Tibial artery (tissue), 4 donors: ENCODE measurements around the gene CEND1.

Source experiments
- DNase-seq, 2 donors: peaks; one replicate each; pipeline ENCODE4 v3.0.0-alpha.2; 2019
- H3K27ac ChIP-seq, 2 donors: fragments of 200-600 bp; sonication (generic) in 1 of 2; 1 replicate in 1 of 2; 2 replicates in 1 of 2; pipeline ENCODE4 v1.5.1; 2018 to 2019; ENCODE audit warnings: mild to moderate bottlenecking in 1 of 2
- H3K27me3 ChIP-seq, 2 donors: fragments of 200-600 bp; sonication (generic) in 1 of 2; one replicate each; pipeline versions ENCODE4 v1.5.1 to v1.6.0; 2016 to 2019
- H3K36me3 ChIP-seq, 3 donors: fragments of 200-600 bp; sonication (generic) in 2 of 3; one replicate each; pipeline ENCODE4 v1.5.1; 2016 to 2019; ENCODE audit warnings: mild to moderate bottlenecking in 2 of 3
- H3K4me1 ChIP-seq, 4 donors: fragments of 200-600 bp; sonication (generic) in 2 of 4; 1 replicate in 3 of 4; 2 replicates in 1 of 4; pipeline ENCODE4 v1.5.1; 2016 to 2019
- H3K4me3 ChIP-seq, 2 donors: fragments of 200-600 bp; sonication (generic) in 1 of 2; 1 replicate in 1 of 2; 2 replicates in 1 of 2; pipeline ENCODE4 v1.5.1; 2018 to 2019; ENCODE audit warnings: mild to moderate bottlenecking in 2 of 2
- H3K9me3 ChIP-seq, 3 donors: fragments of 200-600 bp; sonication (generic) in 1 of 3; one replicate each; pipeline ENCODE4 v1.5.1; 2016 to 2019
- CTCF ChIP-seq, 2 experiments: fragments of 200-600 bp in 1 of 2; fragments of 450-650 bp in 1 of 2; IDR thresholded peaks; one replicate each; pipeline ENCODE4 v1.5.1; 2017 to 2019; ENCODE audit warnings: antibody characterized with exemption in 2 of 2, mild to moderate bottlenecking in 1 of 2, moderate library complexity in 1 of 2
- intact Hi-C: fragments of 100-400 bp; cut with DNase I; formaldehyde crosslinking; loops from one replicate; pipeline ENCODE4 v1.15.0; 2023; ENCODE audit warnings: low total_unique reads

CEND1 gene

GRCh38 chr11:778976-779954 is 10.6 kb downstream of the CEND1 start:
- no peaks in the 10 kb centered on the region for H3K27me3 ChIP-seq
- H3K9me3 ChIP-seq, result no peaks in the 10 kb centered on the region
- DNase-seq, result peak in 1 of 2 donors; percentile 65
- H3K4me3 ChIP-seq, result no peak overlapping the region
- no peak for TF ChIP-seq CTCF (IDR thresholded peaks at IDR 0.05)
- intact Hi-C loops, result no loop called here
- no peak overlapping the region for H3K27ac ChIP-seq
- H3K36me3 ChIP-seq, result peaks cover 0 to 12% (median 0%) of the 10 kb centered on the region in 3 donors
- peaks cover 0 to 46% (median 33%) of the 10 kb centered on the region in 4 donors for H3K4me1 ChIP-seq

- intact Hi-C loops, result no loop called here
- Histone ChIP-seq H3K36me3 (peaks cover 0 to 29% (median 4%) of the 10 kb centered on the region in 3 donors), H3K27ac (peak within 1 kb of the TSS; percentile 84 to 90), H3K9me3 (no peaks in the 10 kb centered on the region), H3K27me3 (no peaks in the 10 kb centered on the region), H3K4me1 (peaks cover 0 to 46% (median 30%) of the 10 kb centered on the region in 4 donors), H3K4me3 (peak within 1 kb of the TSS; percentile 83 to 89)
- DNase-seq, result peak; percentile 85 to 94
- no peak for TF ChIP-seq CTCF (IDR thresholded peaks at IDR 0.05)
Measured at GRCh38 chr11:777288-778255, 12.3 kb downstream of the CEND1 start, which contains the start of gene GATD1. Gene GATD1 (minus strand): TSS chr11:777487. CDS start chr11:777462, 25 bp downstream.

- H3K9me3 ChIP-seq, result no peaks in the 10 kb centered on the region
- H3K27ac ChIP-seq, result peak overlapping the region; percentile 84 to 90
- peak in 1 of 2 donors; percentile 70 for DNase-seq
- no peak for TF ChIP-seq CTCF (IDR thresholded peaks at IDR 0.05)
- H3K4me1 ChIP-seq, result peaks cover 0 to 49% (median 30%) of the 10 kb centered on the region in 4 donors
- intact Hi-C loops, result no loop called here
- peaks cover 0 to 37% (median 13%) of the 10 kb centered on the region in 3 donors for H3K36me3 ChIP-seq
- H3K4me3 ChIP-seq, result peak overlapping the region; percentile 83 to 89
- no peaks in the 10 kb centered on the region for H3K27me3 ChIP-seq
Measured at GRCh38 chr11:776561-777287, 13.2 kb downstream of the CEND1 start.

- Histone ChIP-seq H3K27ac (peak overlapping the region in 1 of 2 donors; percentile 90), H3K36me3 (peaks cover 0 to 42% (median 18%) of the 10 kb centered on the region in 3 donors), H3K4me1 (peaks cover 0 to 49% (median 30%) of the 10 kb centered on the region in 4 donors), H3K4me3 (peak overlapping the region; percentile 83 to 89), H3K27me3 (no peaks in the 10 kb centered on the region), H3K9me3 (no peaks in the 10 kb centered on the region)
- TF ChIP-seq CTCF (IDR thresholded peaks at IDR 0.05), result no peak
- intact Hi-C loops, result no loop called here
- no peak for DNase-seq
Measured at GRCh38 chr11:776263-776560, 13.7 kb downstream of the CEND1 start.
